Gastrocnemius medialis (tissue), 4 donors: Measurements from ENCODE around the gene NEK2. TPM values are rescaled to one million over a fixed set of nuclear protein-coding genes. Genes with fewer than 3 reads are reported as not detected.

ENCODE experiments used
- ATAC-seq, 2 donors: fragments of 150-250 bp; one replicate each; pipeline ENCODE4 v1.9.1; 2016
- DNase-seq, 2 donors: peaks; one replicate each; pipeline ENCODE4 v3.0.0-alpha.2; 2019
- H3K27ac ChIP-seq, 4 donors: fragments of 200-600 bp; sonication (generic); 1 replicate in 1 of 4; 2 replicates in 3 of 4; pipeline ENCODE4 v1.5.1; 2016 to 2018; ENCODE audit warnings: mild to moderate bottlenecking in 2 of 4, moderate library complexity in 1 of 4
- H3K27me3 ChIP-seq, 3 donors: fragments of 200-600 bp; sonication (generic) in 2 of 3; 1 replicate in 1 of 3; 2 replicates in 2 of 3; pipeline versions ENCODE4 v1.5.1 to v1.6.0; 2016 to 2019; ENCODE audit warnings: mild to moderate bottlenecking in 1 of 3, moderate library complexity in 1 of 3
- H3K36me3 ChIP-seq, 2 donors: fragments of 200-600 bp; sonication (generic) in 1 of 2; one replicate each; pipeline ENCODE4 v1.5.1; 2017 to 2018
- H3K4me1 ChIP-seq, 2 donors: fragments of 200-600 bp; sonication (generic) in 1 of 2; one replicate each; pipeline ENCODE4 v1.5.1; 2016 to 2017; ENCODE audit warnings: mild to moderate bottlenecking in 2 of 2
- H3K4me3 ChIP-seq, 4 donors: fragments of 200-600 bp; sonication (generic) in 3 of 4; 1 replicate in 1 of 4; 2 replicates in 3 of 4; pipeline ENCODE4 v1.5.1; 2016 to 2019; ENCODE audit warnings: mild to moderate bottlenecking in 2 of 4
- H3K9me3 ChIP-seq, 3 donors: fragments of 200-600 bp; sonication (generic) in 2 of 3; 1 replicate in 1 of 3; 2 replicates in 2 of 3; pipeline ENCODE4 v1.5.1; 2016 to 2019
- POLR2A ChIP-seq, 2 donors: fragments of 450-650 bp; IDR thresholded peaks; one replicate each; pipeline ENCODE4 v1.6.1; 2017; ENCODE audit warnings: antibody characterized with exemption in 2 of 2, mild to moderate bottlenecking in 2 of 2, moderate library complexity in 2 of 2
- in situ Hi-C, 4 donors: fragments of 200-750 bp; cut with MboI; loops; one replicate each; pipeline versions ENCODE4 v1.15.0 to v1.8.0; 2017; ENCODE audit warnings: low sequenced_read_pairs in 4 of 4
- intact Hi-C: fragments of 100-400 bp; cut with DNase I; formaldehyde crosslinking; loops from one replicate; pipeline ENCODE4 v1.15.1; 2023; ENCODE audit warnings: low total_unique reads
- total RNA-seq, 4 donors: library from RNA; depleted of rRNA; stranded (reverse); fragments of >200 nt; gene quantifications; one replicate each; pipeline versions ENCODE4 v1.1.0 to v1.2.3, GENCODE V29; 2016
- TF ChIP-seq, protein P1 (sequence below), 5 experiments: fragments of 450-650 bp in 3 of 5; fragments of 200-600 bp in 2 of 5; sonication (generic) in 2 of 5; IDR thresholded peaks in 4 of 5; conservative IDR thresholded peaks in 1 of 5; 1 replicate in 4 of 5; 2 replicates in 1 of 5; pipeline ENCODE4 v1.5.1; 2016 to 2019; ENCODE audit warnings: antibody characterized with exemption in 5 of 5, mild to moderate bottlenecking in 3 of 5, moderate library complexity in 3 of 5

NEK2 gene
- total RNA-seq, 4 donors from 2014 or later = not detected

DNA sequence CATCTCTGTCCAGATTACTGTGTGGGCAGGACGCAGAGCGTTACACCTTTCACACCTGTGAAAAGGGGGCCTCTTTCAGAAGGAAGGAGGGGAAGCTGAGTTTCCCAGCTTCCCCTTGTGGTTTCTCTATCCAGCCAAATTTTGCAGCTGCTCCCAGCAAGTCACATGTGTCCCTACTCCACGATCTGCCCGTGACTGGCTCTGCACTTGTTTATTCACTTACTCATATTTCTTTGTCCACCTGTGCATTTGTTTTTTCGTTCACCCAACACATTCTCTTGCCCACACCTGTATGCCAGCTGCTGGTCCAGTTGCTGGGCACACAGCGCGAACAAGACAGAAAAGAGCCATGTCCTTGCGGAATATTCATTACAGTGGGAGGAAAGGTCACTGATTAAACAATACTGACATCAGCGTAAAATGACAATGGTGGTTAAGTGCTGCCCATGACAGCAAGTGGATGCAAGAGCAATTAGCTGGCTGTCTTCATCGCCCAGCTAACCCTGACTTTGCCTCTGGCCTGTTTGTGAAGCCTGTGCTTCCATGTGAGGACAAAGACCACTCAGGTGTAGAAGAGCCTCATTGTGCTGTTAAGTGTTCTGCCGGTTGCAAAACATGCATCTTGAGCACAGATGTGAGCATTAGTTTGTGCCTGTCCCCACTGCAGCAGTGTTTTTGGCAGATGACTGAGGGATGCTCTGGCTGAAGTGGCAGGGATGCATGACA lies 28.6 kb upstream of the NEK2 start:
- intact Hi-C loops (no loop called here), in situ Hi-C loops (no loop called here)
- TF ChIP-seq, protein P1, sequence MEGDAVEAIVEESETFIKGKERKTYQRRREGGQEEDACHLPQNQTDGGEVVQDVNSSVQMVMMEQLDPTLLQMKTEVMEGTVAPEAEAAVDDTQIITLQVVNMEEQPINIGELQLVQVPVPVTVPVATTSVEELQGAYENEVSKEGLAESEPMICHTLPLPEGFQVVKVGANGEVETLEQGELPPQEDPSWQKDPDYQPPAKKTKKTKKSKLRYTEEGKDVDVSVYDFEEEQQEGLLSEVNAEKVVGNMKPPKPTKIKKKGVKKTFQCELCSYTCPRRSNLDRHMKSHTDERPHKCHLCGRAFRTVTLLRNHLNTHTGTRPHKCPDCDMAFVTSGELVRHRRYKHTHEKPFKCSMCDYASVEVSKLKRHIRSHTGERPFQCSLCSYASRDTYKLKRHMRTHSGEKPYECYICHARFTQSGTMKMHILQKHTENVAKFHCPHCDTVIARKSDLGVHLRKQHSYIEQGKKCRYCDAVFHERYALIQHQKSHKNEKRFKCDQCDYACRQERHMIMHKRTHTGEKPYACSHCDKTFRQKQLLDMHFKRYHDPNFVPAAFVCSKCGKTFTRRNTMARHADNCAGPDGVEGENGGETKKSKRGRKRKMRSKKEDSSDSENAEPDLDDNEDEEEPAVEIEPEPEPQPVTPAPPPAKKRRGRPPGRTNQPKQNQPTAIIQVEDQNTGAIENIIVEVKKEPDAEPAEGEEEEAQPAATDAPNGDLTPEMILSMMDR (IDR thresholded peaks at IDR 0.05 in 4 of 5, conservative IDR thresholded peaks at IDR 0.05 in 1 of 5) = no peak
- no peak for TF ChIP-seq POLR2A (IDR thresholded peaks at IDR 0.05)
- no peaks in the 10 kb centered on the region for H3K36me3 ChIP-seq
- H3K27ac ChIP-seq = no peak overlapping the region
- no peaks in the 10 kb centered on the region for H3K9me3 ChIP-seq
- H3K4me1 ChIP-seq = no peaks in the 10 kb centered on the region
- no peaks in the 10 kb centered on the region for H3K27me3 ChIP-seq
- DNase-seq = no peak
- no peak for ATAC-seq
- no peak overlapping the region for H3K4me3 ChIP-seq

DNA sequence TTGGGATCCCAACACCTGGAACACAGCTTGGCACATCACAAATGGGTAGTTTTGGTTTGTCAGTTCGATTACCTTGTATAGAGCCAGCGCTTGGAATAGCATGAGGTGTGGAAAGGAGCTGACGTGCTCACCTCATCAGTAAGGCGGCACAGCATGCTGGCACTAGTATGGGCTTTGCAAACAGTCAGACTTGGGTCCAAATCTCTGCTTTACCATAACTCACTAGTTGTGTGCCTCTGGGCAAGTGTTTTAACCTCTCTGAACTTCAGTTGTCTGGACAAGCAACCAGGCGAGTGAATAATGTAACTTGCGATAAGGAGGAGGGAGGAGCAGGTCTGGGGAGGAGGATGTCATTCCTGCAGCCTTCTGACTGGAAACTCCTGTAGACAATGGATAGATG lies 26.3 kb upstream of the NEK2 start:
- no peaks in the 10 kb centered on the region for H3K27me3 ChIP-seq
- intact Hi-C loops (no loop called here), in situ Hi-C loops (no loop called here)
- H3K27ac ChIP-seq = no peak overlapping the region
- H3K9me3 ChIP-seq = no peaks in the 10 kb centered on the region
- no peak overlapping the region for H3K4me3 ChIP-seq
- H3K4me1 ChIP-seq = no peaks in the 10 kb centered on the region
- H3K36me3 ChIP-seq = no peaks in the 10 kb centered on the region
- TF ChIP-seq, protein P1 (IDR thresholded peaks at IDR 0.05 in 4 of 5, conservative IDR thresholded peaks at IDR 0.05 in 1 of 5) = no peak
- TF ChIP-seq POLR2A (IDR thresholded peaks at IDR 0.05) = no peak
- DNase-seq = no peak
- no peak for ATAC-seq

DNA sequence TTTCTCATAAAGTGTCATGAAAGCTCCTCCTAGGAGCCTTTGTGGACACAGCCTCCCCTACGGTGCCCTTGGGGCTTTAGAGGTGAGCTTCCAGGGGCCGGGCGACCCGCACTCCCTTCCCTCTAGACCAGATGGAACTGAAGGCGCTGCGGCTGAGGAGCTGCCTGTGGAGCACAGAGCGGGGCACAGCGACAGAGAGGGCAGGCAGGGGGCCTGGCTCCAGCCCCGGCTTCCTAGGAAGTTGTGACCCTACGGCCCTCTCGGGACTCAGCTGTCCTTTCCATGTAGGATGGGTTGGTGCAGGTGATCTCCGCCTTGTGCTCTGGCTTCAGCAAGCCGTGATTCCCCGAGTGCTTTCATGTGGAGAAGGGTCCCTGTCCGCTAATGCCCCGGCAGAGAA lies 23.6 kb upstream of the NEK2 start:
- in situ Hi-C loops = loop anchor here in 2 of 4 donors (25.0 kb wide), 3 partner anchors 313 to 738 kb away; partner anchors contain the start of genes DTL (in 1 of the 2), INTS7 (in 1 of the 2) and NENF (in 1 of the 2)
- H3K27ac ChIP-seq = no peak overlapping the region
- H3K27me3 ChIP-seq = no peaks in the 10 kb centered on the region
- TF ChIP-seq, protein P1 (IDR thresholded peaks at IDR 0.05 in 4 of 5, conservative IDR thresholded peaks at IDR 0.05 in 1 of 5) = no peak
- TF ChIP-seq POLR2A (IDR thresholded peaks at IDR 0.05) = no peak
- H3K9me3 ChIP-seq = no peaks in the 10 kb centered on the region
- H3K36me3 ChIP-seq = no peaks in the 10 kb centered on the region
- ATAC-seq = no peak
- DNase-seq = no peak
- intact Hi-C loops = loop anchor here (2.0 kb wide), 1 partner anchor 132 kb away; the partner anchor contains the start of gene LPGAT1
- no peak overlapping the region for H3K4me3 ChIP-seq
- H3K4me1 ChIP-seq = no peaks in the 10 kb centered on the region

- H3K4me3 ChIP-seq = no peak overlapping the region
- in situ Hi-C loops (loop anchor here in 2 of 4 donors (25.0 kb wide), 3 partner anchors 314 to 739 kb away; partner anchors contain the start of genes DTL (in 1 of the 2), INTS7 (in 1 of the 2) and NENF (in 1 of the 2)), intact Hi-C loops (loop anchor here (2.0 kb wide), 1 partner anchor 132 kb away; the partner anchor contains the start of gene LPGAT1)
- H3K36me3 ChIP-seq = no peaks in the 10 kb centered on the region
- H3K27me3 ChIP-seq = no peaks in the 10 kb centered on the region
- H3K4me1 ChIP-seq = no peaks in the 10 kb centered on the region
- peak in 1 of 2 donors; percentile 29 for DNase-seq
- no peak overlapping the region for H3K27ac ChIP-seq
- H3K9me3 ChIP-seq = no peaks in the 10 kb centered on the region
- ATAC-seq = peak; percentile 30 to 53
- TF ChIP-seq, protein P1 (IDR thresholded peaks at IDR 0.05 in 4 of 5, conservative IDR thresholded peaks at IDR 0.05 in 1 of 5) = peak; percentile 48 to 76 (median 67)
- TF ChIP-seq POLR2A (IDR thresholded peaks at IDR 0.05) = no peak
These were observed 23.0 kb upstream of the NEK2 start for GRCh38 chr1:211698161-211699026.
